Activated naive CD4-positive, alpha-beta T cell treated with anti-CD3 and anti-CD28 coated beads for 36 hours (primary cell): ENCODE data around the gene SYT9. TPM values are rescaled to one million over a fixed set of nuclear protein-coding genes. Genes with fewer than 3 reads are reported as not detected.

ENCODE experiments used
- CTCF ChIA-PET: fragments of 350-600 bp; sonication (Branson Sonifier 250); formaldehyde crosslinking; loops from one replicate; lab custom pipeline; 2021; ENCODE audit warnings: antibody characterized with exemption; lab: Charles Lee
- DNase-seq: peaks from one replicate; pipeline ENCODE4 v3.0.0-alpha.2; 2020
- H3K27ac Mint-ChIP-seq: one replicate; pipeline ENCODE4 v1.8.0; 2021; ENCODE audit warnings: mild to moderate bottlenecking, mixed read lengths
- H3K27me3 Mint-ChIP-seq: one replicate; pipeline ENCODE4 v1.8.0; 2021; ENCODE audit warnings: low read depth, mixed read lengths
- H3K36me3 Mint-ChIP-seq: one replicate; pipeline ENCODE4 v1.8.0; 2021; ENCODE audit warnings: low read depth, mixed read lengths
- H3K4me1 Mint-ChIP-seq: one replicate; pipeline ENCODE4 v1.8.0; 2021; ENCODE audit warnings: low read depth, mixed read lengths
- H3K4me3 Mint-ChIP-seq: one replicate; pipeline ENCODE4 v1.8.0; 2021; ENCODE audit warnings: mild to moderate bottlenecking, moderate library complexity, mixed read lengths
- H3K9me3 Mint-ChIP-seq: one replicate; pipeline ENCODE4 v1.8.0; 2021; ENCODE audit warnings: mixed read lengths
- intact Hi-C: fragments of 100-400 bp; cut with micrococcal nuclease; formaldehyde crosslinking; loops from one replicate; pipeline ENCODE4 v1.15.1; 2023
- total RNA-seq, 2 experiments: library from RNA; stranded (reverse); gene quantifications; one replicate each; pipeline ENCODE4 v1.2.3, GENCODE V29; 2021

The SYT9 gene, protein sequence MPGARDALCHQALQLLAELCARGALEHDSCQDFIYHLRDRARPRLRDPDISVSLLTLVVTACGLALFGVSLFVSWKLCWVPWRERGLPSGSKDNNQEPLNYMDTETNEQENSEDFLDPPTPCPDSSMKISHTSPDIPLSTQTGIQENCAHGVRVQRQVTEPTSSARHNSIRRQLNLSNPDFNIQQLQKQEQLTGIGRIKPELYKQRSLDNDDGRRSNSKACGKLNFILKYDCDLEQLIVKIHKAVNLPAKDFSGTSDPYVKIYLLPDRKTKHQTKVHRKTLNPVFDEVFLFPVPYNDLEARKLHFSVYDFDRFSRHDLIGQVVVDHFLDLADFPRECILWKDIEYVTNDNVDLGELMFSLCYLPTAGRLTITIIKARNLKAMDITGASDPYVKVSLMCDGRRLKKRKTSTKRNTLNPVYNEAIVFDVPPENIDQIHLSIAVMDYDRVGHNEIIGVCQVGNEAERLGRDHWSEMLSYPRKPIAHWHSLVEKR
- total RNA-seq: not detected

DNA sequence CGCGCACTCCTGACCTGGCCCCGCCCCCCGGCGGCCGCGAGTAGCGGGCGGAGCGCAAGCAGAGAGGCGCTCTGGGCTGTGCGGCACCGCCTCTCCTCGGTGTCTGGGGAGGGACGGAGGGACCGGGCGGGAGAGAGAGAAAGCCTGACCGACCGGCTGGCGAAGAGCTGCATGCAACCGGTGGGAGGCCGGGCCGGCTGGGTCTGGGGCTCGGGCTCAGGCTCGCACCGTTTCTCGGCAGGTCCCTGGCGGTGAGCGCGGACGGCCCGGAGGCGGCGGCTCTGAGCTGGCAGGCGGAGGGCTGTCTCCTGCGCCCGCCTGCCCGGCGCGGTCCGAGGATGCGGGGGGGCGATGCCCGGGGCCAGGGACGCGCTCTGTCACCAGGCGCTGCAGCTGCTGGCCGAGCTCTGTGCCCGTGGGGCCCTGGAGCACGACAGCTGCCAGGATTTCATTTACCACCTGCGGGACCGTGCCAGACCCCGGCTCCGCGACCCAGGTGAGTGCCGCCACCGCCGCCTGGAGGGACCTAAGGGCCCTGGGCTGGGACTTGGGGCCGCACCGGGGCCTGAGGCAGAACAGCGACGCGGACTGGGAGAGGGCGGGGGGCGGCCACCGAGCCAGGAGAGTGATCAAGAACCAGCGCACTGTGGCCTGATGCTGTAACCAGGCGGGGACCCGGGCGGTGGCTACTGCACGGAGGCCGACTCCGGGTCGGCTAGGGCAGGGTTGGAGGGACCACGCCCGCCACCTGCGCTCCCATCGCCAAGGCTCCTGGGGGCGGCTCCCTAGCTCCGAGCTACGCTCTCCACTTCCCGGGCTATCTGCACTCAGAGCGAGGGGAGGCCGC, at the start of gene SYT9:
SYT9 (plus strand) TSS at position 69 of the 847 bp plus-strand sequence; CDS start at position 352, 283 bp downstream.
- H3K36me3 Mint-ChIP-seq: no peaks in the 10 kb centered on the region
- intact Hi-C loops: no loop called here
- CTCF ChIA-PET: no interaction called here
- H3K9me3 Mint-ChIP-seq: no peaks in the 10 kb centered on the region
- peaks cover 52% of the 10 kb centered on the region for H3K27me3 Mint-ChIP-seq
- H3K4me1 Mint-ChIP-seq: no peaks in the 10 kb centered on the region
- no peak within 1 kb of the TSS for H3K27ac Mint-ChIP-seq
- peak within 1 kb of the TSS; percentile 38 for H3K4me3 Mint-ChIP-seq
- DNase-seq: peak; percentile 19

DNA sequence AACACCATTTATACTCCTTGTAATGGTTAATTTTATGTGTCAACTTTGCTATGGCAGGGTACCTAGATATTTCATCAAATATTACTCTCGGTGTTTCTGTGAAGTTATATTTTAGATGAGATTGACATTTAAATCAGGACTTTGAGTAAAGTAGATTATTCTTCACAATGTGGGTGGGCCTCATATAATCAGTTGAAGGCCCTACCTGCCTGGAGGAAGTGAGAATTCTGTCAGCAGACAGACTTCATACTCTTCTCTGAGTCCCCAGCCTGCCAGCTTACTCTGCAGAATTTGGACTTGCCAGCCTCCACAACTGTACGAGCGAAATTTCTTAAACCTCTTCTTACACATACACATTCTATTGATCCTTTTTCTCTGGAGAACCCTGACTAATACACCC, 49.3 kb upstream of the SYT9 start:
- intact Hi-C loops: no loop called here
- Mint-ChIP-seq H3K27ac (no peak overlapping the region), H3K27me3 (peaks cover 7% of the 10 kb centered on the region), H3K4me1 (no peaks in the 10 kb centered on the region), H3K4me3 (no peak overlapping the region), H3K36me3 (no peaks in the 10 kb centered on the region), H3K9me3 (no peaks in the 10 kb centered on the region)
- CTCF ChIA-PET: no interaction called here
- no peak for DNase-seq

DNA sequence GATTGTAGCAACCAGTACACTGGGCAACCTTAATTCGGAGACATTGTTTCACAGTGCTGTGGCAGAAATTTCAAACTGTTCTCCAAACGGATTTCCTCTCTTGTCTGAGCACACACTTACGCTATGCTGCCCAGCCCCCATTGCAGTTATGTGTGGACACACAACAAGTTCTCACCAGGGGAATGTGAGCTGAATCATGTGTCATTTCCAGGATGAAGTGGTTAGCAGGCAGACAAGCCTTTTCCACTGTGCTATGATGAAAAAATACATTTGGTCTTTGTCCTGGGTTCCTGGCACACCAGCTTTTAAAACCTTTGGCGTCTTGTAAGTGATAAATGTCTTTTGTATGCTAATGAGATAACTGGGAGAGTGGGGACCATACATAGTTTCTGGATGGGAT, 46.9 kb upstream of the SYT9 start:
- intact Hi-C loops: no loop called here
- Mint-ChIP-seq H3K9me3 (no peaks in the 10 kb centered on the region), H3K36me3 (no peaks in the 10 kb centered on the region), H3K27me3 (peaks cover 9% of the 10 kb centered on the region), H3K4me1 (no peaks in the 10 kb centered on the region), H3K4me3 (no peak overlapping the region), H3K27ac (no peak overlapping the region)
- CTCF ChIA-PET: no interaction called here
- DNase-seq: no peak

- peaks cover 11% of the 10 kb centered on the region for H3K27me3 Mint-ChIP-seq
- H3K9me3 Mint-ChIP-seq: no peaks in the 10 kb centered on the region
- no peak overlapping the region for H3K4me3 Mint-ChIP-seq
These were observed 43.3 kb upstream of the SYT9 start for GRCh38 chr11:7208391-7208790.

DNA sequence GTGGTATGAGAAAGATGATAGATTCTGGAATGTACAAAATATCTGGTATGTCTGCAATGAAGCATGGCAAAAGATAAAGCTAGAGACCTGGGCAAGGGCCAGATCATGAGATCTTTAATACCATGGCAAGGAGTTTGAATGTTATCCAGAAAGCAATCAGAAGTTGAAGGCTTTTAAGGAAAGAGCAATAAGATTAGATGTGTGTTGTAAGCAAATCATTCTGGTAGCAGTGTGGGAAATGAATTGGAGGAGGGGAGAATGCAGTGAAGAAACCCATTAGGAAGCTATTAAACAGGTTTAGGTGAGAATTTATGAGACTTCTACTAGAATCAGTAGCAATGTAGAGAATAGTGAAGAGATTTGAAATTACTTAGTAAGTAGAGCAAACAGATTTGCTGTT, 32.2 kb upstream of the SYT9 start:
- no peaks in the 10 kb centered on the region for H3K36me3 Mint-ChIP-seq
- H3K9me3 Mint-ChIP-seq: no peaks in the 10 kb centered on the region
- H3K4me1 Mint-ChIP-seq: no peaks in the 10 kb centered on the region
- intact Hi-C loops: no loop called here
- DNase-seq: no peak
- no peak overlapping the region for H3K27ac Mint-ChIP-seq
- no peak overlapping the region for H3K4me3 Mint-ChIP-seq
- CTCF ChIA-PET: no interaction called here
- H3K27me3 Mint-ChIP-seq: peaks cover 26% of the 10 kb centered on the region

More at GRCh38 chr11:7208391-7208790, 43.3 kb upstream of the SYT9 start:
- H3K4me1 Mint-ChIP-seq: no peaks in the 10 kb centered on the region
- CTCF ChIA-PET: no interaction called here
- no peaks in the 10 kb centered on the region for H3K36me3 Mint-ChIP-seq
- no peak overlapping the region for H3K27ac Mint-ChIP-seq
- DNase-seq: no peak
- intact Hi-C loops: no loop called here

GRCh38 chr11:7220636-7221035, 31.1 kb upstream of the SYT9 start:
- CTCF ChIA-PET: no interaction called here
- Mint-ChIP-seq H3K27me3 (peaks cover 29% of the 10 kb centered on the region), H3K4me1 (no peaks in the 10 kb centered on the region), H3K4me3 (no peak overlapping the region), H3K27ac (no peak overlapping the region), H3K9me3 (no peaks in the 10 kb centered on the region), H3K36me3 (no peaks in the 10 kb centered on the region)
- DNase-seq: no peak
- intact Hi-C loops: no loop called here

- CTCF ChIA-PET: no interaction called here
- H3K27ac Mint-ChIP-seq: no peak overlapping the region
These were observed 29.1 kb upstream of the SYT9 start for GRCh38 chr11:7222619-7223018.

DNA sequence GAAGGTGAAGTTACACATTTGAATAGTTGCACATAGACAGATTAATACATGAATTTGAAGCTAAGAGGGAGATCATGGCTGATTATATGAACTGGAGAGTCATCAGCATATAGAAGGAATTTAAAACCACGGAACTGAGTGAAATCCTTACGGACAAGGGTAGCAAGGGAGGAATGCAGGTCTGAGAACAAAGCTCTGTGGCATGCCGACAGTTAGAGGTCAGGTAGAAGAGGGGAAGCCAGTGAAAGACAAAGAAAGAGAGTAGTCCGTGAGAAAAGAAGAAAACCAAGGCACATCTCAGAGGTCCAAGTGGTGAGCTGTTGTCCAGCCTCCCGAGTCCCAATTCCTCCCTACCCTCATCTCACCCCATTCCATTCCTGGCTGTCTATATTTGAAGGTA, 11.8 kb upstream of the SYT9 start:
- intact Hi-C loops: no loop called here
- Mint-ChIP-seq H3K4me3 (no peak overlapping the region), H3K36me3 (no peaks in the 10 kb centered on the region), H3K9me3 (no peaks in the 10 kb centered on the region), H3K27ac (no peak overlapping the region), H3K4me1 (no peaks in the 10 kb centered on the region), H3K27me3 (peaks cover 28% of the 10 kb centered on the region)
- CTCF ChIA-PET: no interaction called here
- no peak for DNase-seq

More at GRCh38 chr11:7222619-7223018, 29.1 kb upstream of the SYT9 start:
- intact Hi-C loops: no loop called here
- DNase-seq: no peak
- Mint-ChIP-seq H3K4me3 (no peak overlapping the region), H3K4me1 (no peaks in the 10 kb centered on the region), H3K27me3 (peaks cover 29% of the 10 kb centered on the region), H3K9me3 (no peaks in the 10 kb centered on the region), H3K36me3 (no peaks in the 10 kb centered on the region)

DNA sequence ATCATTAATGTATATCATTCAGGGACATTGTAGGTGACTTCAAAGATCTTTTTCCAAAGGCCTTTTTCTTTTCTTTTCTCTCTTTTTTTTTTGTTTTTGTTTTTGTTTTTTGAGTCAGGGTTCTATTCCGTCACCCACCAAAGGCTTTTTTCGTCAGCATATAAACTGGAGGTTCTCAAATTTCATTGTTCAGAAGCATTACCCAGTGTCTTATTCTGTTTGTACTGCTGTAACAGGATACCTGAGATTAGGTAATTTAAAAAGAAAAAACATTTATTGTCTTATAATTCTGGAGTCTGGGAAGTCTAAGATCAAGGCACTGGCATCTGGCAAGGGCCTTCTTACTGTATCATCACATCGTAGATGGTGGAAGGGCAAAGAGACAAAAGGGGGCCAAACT, 6.4 kb upstream of the SYT9 start:
- H3K27me3 Mint-ChIP-seq: peaks cover 28% of the 10 kb centered on the region
- H3K4me1 Mint-ChIP-seq: no peaks in the 10 kb centered on the region
- no peak overlapping the region for H3K27ac Mint-ChIP-seq
- no peak for DNase-seq
- no peaks in the 10 kb centered on the region for H3K9me3 Mint-ChIP-seq
- intact Hi-C loops: no loop called here
- no peak overlapping the region for H3K4me3 Mint-ChIP-seq
- H3K36me3 Mint-ChIP-seq: no peaks in the 10 kb centered on the region
- CTCF ChIA-PET: no interaction called here

DNA sequence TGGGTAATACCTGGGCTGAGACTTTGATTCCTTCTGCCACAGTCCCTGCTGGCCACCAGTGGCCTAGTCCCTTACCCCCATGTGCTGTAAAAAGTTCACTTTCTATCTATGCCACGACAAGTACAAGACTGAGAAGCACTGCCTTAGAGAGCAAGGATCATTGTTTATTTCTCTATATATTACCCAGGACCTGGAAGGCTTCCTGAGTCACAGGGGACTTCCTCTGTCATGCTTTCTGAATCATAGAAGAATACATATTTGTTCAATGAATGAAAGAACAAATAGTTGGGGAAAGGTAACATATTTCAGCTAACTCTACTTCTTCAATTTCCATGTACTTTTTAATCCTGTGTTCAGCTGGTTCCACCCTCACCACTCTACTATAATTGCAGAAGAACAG, 5.5 kb upstream of the SYT9 start:
- peaks cover 34% of the 10 kb centered on the region for H3K27me3 Mint-ChIP-seq
- H3K36me3 Mint-ChIP-seq: no peaks in the 10 kb centered on the region
- no peak overlapping the region for H3K4me3 Mint-ChIP-seq
- no peaks in the 10 kb centered on the region for H3K4me1 Mint-ChIP-seq
- no peak for DNase-seq
- no peaks in the 10 kb centered on the region for H3K9me3 Mint-ChIP-seq
- CTCF ChIA-PET: no interaction called here
- H3K27ac Mint-ChIP-seq: no peak overlapping the region
- intact Hi-C loops: no loop called here

- Mint-ChIP-seq H3K4me1 (no peaks in the 10 kb centered on the region), H3K4me3 (no peak overlapping the region), H3K36me3 (no peaks in the 10 kb centered on the region), H3K27ac (no peak overlapping the region), H3K9me3 (no peaks in the 10 kb centered on the region), H3K27me3 (peaks cover 42% of the 10 kb centered on the region)
- intact Hi-C loops: no loop called here
- CTCF ChIA-PET: no interaction called here
- no peak for DNase-seq
These were observed 1.5 kb upstream of the SYT9 start for GRCh38 chr11:7250166-7250565.

DNA sequence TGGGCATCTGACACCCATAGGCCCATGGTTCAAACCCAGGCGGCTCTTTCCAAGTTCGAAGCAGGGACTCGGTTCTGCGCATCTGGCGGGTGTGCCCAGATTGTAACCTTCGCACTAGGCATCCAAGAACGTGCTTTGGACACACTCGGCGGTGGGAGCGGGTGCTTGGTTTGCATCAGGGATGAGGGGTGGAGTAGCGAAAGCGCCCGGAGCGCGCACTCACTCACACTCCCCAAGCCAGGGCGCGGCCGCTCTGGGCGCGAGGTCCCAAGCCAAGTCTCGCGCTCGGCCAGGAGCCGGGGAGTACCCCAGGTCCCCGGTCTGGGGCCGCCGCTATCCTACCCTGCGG, 243 bp upstream of the SYT9 start:
- H3K36me3 Mint-ChIP-seq: no peaks in the 10 kb centered on the region
- no peaks in the 10 kb centered on the region for H3K4me1 Mint-ChIP-seq
- H3K27ac Mint-ChIP-seq: no peak overlapping the region
- CTCF ChIA-PET: no interaction called here
- H3K9me3 Mint-ChIP-seq: no peaks in the 10 kb centered on the region
- no peak for DNase-seq
- H3K27me3 Mint-ChIP-seq: peaks cover 49% of the 10 kb centered on the region
- intact Hi-C loops: no loop called here
- no peak overlapping the region for H3K4me3 Mint-ChIP-seq
